Tibial nerve (tissue), 4 donors: Measurements from ENCODE around the gene NEO1. TPM values are rescaled to one million over a fixed set of nuclear protein-coding genes. Genes with fewer than 3 reads are reported as not detected.

Experiments used
- DNase-seq, 2 donors: peaks; one replicate each; pipeline ENCODE4 v3.0.0-alpha.2; 2019; ENCODE audit warnings: low spot score in 2 of 2
- H3K27ac ChIP-seq, 4 donors: fragments of 200-600 bp; sonication (generic) in 3 of 4; one replicate each; pipeline ENCODE4 v1.5.1; 2017 to 2019; ENCODE audit warnings: mild to moderate bottlenecking in 1 of 4
- H3K27me3 ChIP-seq, 2 donors: fragments of 200-600 bp; sonication (generic) in 1 of 2; one replicate each; pipeline versions ENCODE4 v1.5.1 to v1.6.0; 2017 to 2019
- H3K36me3 ChIP-seq, 3 donors: fragments of 200-600 bp; sonication (generic); one replicate each; pipeline ENCODE4 v1.5.1; 2018 to 2019
- H3K4me1 ChIP-seq, 4 donors: fragments of 200-600 bp; sonication (generic) in 3 of 4; one replicate each; pipeline ENCODE4 v1.5.1; 2017 to 2019
- H3K4me3 ChIP-seq, 4 donors: fragments of 200-600 bp; sonication (generic) in 3 of 4; one replicate each; pipeline ENCODE4 v1.5.1; 2017 to 2019; ENCODE audit warnings: mild to moderate bottlenecking in 1 of 4, moderate library complexity in 1 of 4
- H3K9me3 ChIP-seq, 4 donors: fragments of 200-600 bp; sonication (generic) in 3 of 4; one replicate each; pipeline ENCODE4 v1.5.1; 2017 to 2019
- EP300 ChIP-seq, 2 donors: sonication (generic); formaldehyde crosslinking; IDR thresholded peaks; one replicate each; pipeline ENCODE4 v1.6.1; 2017; ENCODE audit warnings: antibody characterized with exemption in 2 of 2, mild to moderate bottlenecking in 1 of 2
- POLR2A ChIP-seq, 2 donors: fragments of 450-650 bp; IDR thresholded peaks; one replicate each; pipeline ENCODE4 v1.6.1; 2017; ENCODE audit warnings: antibody characterized with exemption in 2 of 2, mild to moderate bottlenecking in 2 of 2, moderate library complexity in 2 of 2
- WGBS, 2 donors: methylation state at CpG; one replicate each; pipeline ENCODE4 v1.1.5; 2018; 5-methylcytosine and 5-hydroxymethylcytosine counted together
- total RNA-seq, 4 donors: library from RNA; depleted of rRNA; stranded (reverse); fragments of >200 nt; gene quantifications; one replicate each; pipeline ENCODE4 v1.1.0, GENCODE V29; 2016
- TF ChIP-seq, protein P1 (sequence below), 5 experiments: fragments of 200-600 bp in 3 of 5; fragments of 450-650 bp in 2 of 5; sonication (generic) in 3 of 5; IDR thresholded peaks; one replicate each; pipeline ENCODE4 v1.5.1; 2016 to 2019; ENCODE audit warnings: antibody characterized with exemption in 5 of 5, mild to moderate bottlenecking in 3 of 5, moderate library complexity in 2 of 5

Gene NEO1
- total RNA-seq, 4 donors from 2014 or later, result 18.6 to 48.3 (median 41.4) TPM

DNA sequence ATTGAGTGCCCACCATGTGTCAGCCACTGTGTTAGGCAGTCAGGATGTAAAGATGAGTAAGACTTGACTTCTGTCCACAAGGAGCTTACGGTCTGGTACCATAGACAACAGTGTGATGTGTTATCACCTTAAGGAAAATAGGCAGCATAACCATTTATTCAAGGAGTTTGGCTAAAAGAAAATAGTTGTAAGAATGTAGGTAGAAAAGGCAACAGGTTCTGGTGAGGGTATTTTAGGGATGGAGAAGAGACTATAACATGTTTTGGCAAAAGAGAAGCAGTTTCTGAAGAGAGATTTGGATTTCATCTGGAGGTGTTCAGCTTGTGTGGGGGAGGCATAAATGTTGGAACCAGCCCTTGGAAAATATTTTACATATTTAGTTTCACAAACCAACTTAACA is 194.6 kb downstream of the NEO1 start:
- no peaks in the 10 kb centered on the region for H3K4me1 ChIP-seq
- TF ChIP-seq EP300 (IDR thresholded peaks at IDR 0.05) (no peak), POLR2A (IDR thresholded peaks at IDR 0.05) (no peak)
- TF ChIP-seq, protein P1, sequence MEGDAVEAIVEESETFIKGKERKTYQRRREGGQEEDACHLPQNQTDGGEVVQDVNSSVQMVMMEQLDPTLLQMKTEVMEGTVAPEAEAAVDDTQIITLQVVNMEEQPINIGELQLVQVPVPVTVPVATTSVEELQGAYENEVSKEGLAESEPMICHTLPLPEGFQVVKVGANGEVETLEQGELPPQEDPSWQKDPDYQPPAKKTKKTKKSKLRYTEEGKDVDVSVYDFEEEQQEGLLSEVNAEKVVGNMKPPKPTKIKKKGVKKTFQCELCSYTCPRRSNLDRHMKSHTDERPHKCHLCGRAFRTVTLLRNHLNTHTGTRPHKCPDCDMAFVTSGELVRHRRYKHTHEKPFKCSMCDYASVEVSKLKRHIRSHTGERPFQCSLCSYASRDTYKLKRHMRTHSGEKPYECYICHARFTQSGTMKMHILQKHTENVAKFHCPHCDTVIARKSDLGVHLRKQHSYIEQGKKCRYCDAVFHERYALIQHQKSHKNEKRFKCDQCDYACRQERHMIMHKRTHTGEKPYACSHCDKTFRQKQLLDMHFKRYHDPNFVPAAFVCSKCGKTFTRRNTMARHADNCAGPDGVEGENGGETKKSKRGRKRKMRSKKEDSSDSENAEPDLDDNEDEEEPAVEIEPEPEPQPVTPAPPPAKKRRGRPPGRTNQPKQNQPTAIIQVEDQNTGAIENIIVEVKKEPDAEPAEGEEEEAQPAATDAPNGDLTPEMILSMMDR (IDR thresholded peaks at IDR 0.05), result no peak
- no peaks in the 10 kb centered on the region for H3K27me3 ChIP-seq
- peaks cover 0 to 37% (median 0%) of the 10 kb centered on the region in 3 donors for H3K36me3 ChIP-seq
- H3K27ac ChIP-seq, result no peak overlapping the region
- no peaks in the 10 kb centered on the region for H3K9me3 ChIP-seq
- 94 to 98% methylated on average over 1 of the region's 1 CpG for WGBS, 2 donors
- no peak overlapping the region for H3K4me3 ChIP-seq
- DNase-seq, result no peak

DNA sequence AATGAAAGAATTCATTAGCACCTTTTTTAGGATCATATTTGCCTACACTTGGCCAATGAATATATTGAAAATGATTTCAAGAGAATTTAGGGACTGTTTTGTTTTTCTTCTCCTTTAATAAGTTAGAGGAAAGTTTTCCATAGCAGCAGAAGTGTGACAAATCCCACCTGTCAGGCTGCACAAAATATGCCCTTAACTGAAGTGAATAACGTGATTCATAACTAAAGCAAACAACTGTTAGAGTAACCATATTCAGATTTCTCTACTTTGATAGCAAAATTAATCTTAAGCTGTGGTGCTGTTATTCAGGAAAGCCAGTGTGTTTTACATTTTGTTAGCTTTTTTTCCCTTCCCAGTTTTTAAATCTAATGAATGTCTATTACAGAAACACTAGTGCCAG is 195.1 kb downstream of the NEO1 start:
- TF ChIP-seq, protein P1 (IDR thresholded peaks at IDR 0.05), result no peak
- TF ChIP-seq EP300 (IDR thresholded peaks at IDR 0.05) (no peak), POLR2A (IDR thresholded peaks at IDR 0.05) (no peak)
- no peaks in the 10 kb centered on the region for H3K27me3 ChIP-seq
- no peak overlapping the region for H3K27ac ChIP-seq
- 65 to 71% methylated on average over 1 of the region's 1 CpG for WGBS, 2 donors
- H3K4me1 ChIP-seq, result no peaks in the 10 kb centered on the region
- H3K4me3 ChIP-seq, result no peak overlapping the region
- DNase-seq, result no peak
- H3K36me3 ChIP-seq, result peaks cover 0 to 37% (median 0%) of the 10 kb centered on the region in 3 donors
- H3K9me3 ChIP-seq, result no peaks in the 10 kb centered on the region

DNA sequence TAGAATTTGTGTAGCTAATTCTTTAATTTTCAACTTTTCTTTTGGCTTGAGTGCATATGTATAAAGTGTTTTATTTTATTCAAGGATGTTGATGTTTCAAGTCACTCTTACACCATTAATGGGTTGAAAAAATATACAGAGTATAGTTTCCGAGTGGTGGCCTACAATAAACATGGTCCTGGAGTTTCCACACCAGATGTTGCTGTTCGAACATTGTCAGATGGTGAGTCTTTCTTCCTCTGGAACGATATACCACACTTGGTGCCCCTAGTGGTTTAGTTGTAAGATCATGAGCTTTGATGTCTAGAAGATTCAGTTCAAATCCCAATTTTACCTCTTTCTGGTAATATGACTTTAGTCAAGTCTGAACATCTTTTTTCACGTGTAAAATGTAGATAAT is 197.2 kb downstream of the NEO1 start:
- Histone ChIP-seq H3K27me3 (no peaks in the 10 kb centered on the region), H3K4me3 (no peak overlapping the region), H3K9me3 (no peaks in the 10 kb centered on the region), H3K27ac (no peak overlapping the region), H3K4me1 (no peaks in the 10 kb centered on the region), H3K36me3 (peaks cover 0 to 38% (median 1%) of the 10 kb centered on the region in 3 donors)
- 91 to 95% methylated on average over 4 of the region's 4 CpGs for WGBS, 2 donors
- no peak for DNase-seq
- TF ChIP-seq, protein P1 (IDR thresholded peaks at IDR 0.05), result no peak
- TF ChIP-seq EP300 (IDR thresholded peaks at IDR 0.05) (no peak), POLR2A (IDR thresholded peaks at IDR 0.05) (no peak)

DNA sequence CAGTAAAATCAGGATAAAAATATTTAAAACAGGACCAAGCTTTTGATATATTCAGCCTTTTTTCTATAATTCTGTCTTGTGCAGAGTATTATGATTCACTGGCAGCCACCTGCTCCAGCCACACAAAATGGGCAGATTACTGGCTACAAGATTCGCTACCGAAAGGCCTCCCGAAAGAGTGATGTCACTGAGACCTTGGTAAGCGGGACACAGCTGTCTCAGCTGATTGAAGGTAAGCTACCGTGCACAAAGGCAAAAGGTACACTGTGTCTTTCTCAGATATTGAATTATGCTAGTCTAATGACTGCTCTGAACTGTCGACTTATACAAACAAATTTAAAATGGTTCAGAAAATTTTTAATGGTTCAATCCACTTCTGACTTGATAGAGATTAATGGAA is 202.3 kb downstream of the NEO1 start:
- Histone ChIP-seq H3K9me3 (no peaks in the 10 kb centered on the region), H3K4me3 (no peak overlapping the region), H3K4me1 (no peaks in the 10 kb centered on the region), H3K27ac (no peak overlapping the region), H3K27me3 (no peaks in the 10 kb centered on the region), H3K36me3 (peaks cover 0 to 50% (median 10%) of the 10 kb centered on the region in 3 donors)
- 95 to 96% methylated on average over 6 of the region's 6 CpGs for WGBS, 2 donors
- TF ChIP-seq POLR2A (IDR thresholded peaks at IDR 0.05), result no peak
- TF ChIP-seq, protein P1 (IDR thresholded peaks at IDR 0.05), result no peak
- TF ChIP-seq EP300 (IDR thresholded peaks at IDR 0.05), result no peak
- DNase-seq, result no peak

DNA sequence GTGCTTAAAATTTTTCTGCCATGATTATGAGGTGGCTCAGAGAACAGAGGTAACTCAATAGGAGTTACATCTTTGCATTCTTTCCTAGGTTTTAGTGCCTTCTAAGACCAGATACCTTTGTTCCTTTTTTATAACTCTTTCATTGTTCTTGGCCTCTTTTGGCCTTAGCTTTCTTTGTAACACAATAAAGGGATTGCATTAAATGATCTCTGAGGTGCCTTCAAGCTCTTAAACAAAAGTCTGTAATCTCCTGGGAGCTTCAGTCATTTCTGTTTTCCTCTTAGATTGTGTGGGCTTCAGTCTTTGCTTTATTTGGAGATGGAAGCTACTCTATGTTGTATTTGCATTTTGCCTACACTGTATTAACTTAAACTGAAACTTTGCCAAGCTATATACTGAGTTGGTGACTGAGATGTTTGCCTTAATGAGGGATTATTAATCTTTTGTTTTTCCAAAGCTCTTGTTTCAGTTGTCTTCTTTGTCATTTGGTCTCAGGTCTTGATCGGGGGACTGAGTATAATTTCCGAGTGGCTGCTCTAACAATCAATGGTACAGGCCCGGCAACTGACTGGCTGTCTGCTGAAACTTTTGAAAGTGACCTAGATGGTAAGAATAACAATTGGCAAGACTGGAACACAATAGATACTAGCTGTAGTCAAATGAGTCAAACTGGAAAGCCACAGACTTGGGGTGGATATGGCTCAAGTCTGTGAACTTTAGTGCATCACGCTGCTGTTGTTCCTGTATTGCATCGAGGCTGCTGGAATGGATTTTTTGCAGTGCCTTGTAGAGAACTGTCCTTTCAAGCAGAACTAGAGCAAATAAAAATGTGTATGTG is 206.2 kb downstream of the NEO1 start:
- H3K27ac ChIP-seq, result no peak overlapping the region
- TF ChIP-seq, protein P1 (IDR thresholded peaks at IDR 0.05), result no peak
- TF ChIP-seq EP300 (IDR thresholded peaks at IDR 0.05) (no peak), POLR2A (IDR thresholded peaks at IDR 0.05) (no peak)
- no peak overlapping the region for H3K4me3 ChIP-seq
- H3K9me3 ChIP-seq, result no peaks in the 10 kb centered on the region
- no peaks in the 10 kb centered on the region for H3K27me3 ChIP-seq
- WGBS, 2 donors, result 90 to 96% methylated on average over 5 of the region's 5 CpGs
- no peaks in the 10 kb centered on the region for H3K4me1 ChIP-seq
- DNase-seq, result no peak
- peaks cover 0 to 76% (median 10%) of the 10 kb centered on the region in 3 donors for H3K36me3 ChIP-seq
